AG04449 (cell line): ENCODE data around the gene FBXL13.

Source experiments
- CTCF ChIA-PET: fragments of 350-600 bp; formaldehyde crosslinking; extraction: SDS; loops from one replicate; lab custom pipeline; 2021; ENCODE audit warnings: antibody characterized with exemption; lab: Yijun Ruan, JAX
- POLR2A ChIA-PET: fragments of 400-600, 350-600 bp; formaldehyde crosslinking; extraction: SDS; loops from one replicate; lab custom pipeline; 2020; ENCODE audit warnings: antibody characterized with exemption, inconsistent platforms; lab: Yijun Ruan, JAX
- DNase-seq: peaks from one replicate; pipeline ENCODE4 v3.0.0-alpha.2; 2010; ENCODE audit warnings: low read depth, low spot score
- H3K4me3 ChIP-seq: 2 replicates; pipeline ENCODE4 v1.5.1; 2011; ENCODE audit warnings: low read depth, mild to moderate bottlenecking, control low read depth, low read length
- TF ChIP-seq, protein P1 (sequence below): IDR thresholded peaks from one replicate; pipeline ENCODE4 v1.5.1; 2011; ENCODE audit warnings: mild to moderate bottlenecking, moderate library complexity, low read length, control low read depth, inconsistent platforms; ENCODE audit not compliant: insufficient read depth; ENCODE audit errors: missing control alignments

Gene FBXL13

DNA sequence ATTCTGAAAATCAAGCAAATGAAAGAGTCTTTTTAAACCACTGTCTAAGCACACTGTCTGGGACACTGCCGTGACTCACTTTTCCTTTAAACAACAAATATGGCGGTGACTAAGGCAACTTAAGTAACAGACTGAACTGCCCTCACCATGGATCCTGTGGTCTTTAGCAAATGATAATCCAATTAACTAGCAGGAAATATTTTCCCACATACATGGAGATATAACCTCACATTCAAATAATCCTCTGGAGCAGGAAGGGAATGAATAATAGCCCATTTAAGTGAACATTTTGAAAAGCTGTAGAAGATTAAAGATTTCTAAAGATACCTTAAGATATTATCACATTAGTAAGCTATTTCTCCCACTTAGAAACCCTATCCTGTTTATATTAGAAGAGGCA lies 202.1 kb downstream of the FBXL13 start:
- TF ChIP-seq, protein P1, sequence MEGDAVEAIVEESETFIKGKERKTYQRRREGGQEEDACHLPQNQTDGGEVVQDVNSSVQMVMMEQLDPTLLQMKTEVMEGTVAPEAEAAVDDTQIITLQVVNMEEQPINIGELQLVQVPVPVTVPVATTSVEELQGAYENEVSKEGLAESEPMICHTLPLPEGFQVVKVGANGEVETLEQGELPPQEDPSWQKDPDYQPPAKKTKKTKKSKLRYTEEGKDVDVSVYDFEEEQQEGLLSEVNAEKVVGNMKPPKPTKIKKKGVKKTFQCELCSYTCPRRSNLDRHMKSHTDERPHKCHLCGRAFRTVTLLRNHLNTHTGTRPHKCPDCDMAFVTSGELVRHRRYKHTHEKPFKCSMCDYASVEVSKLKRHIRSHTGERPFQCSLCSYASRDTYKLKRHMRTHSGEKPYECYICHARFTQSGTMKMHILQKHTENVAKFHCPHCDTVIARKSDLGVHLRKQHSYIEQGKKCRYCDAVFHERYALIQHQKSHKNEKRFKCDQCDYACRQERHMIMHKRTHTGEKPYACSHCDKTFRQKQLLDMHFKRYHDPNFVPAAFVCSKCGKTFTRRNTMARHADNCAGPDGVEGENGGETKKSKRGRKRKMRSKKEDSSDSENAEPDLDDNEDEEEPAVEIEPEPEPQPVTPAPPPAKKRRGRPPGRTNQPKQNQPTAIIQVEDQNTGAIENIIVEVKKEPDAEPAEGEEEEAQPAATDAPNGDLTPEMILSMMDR, result no peak
- ChIA-PET CTCF (interaction anchor here (1.2 to 2.7 kb wide), 3 partner anchors 9 to 190 kb away, joined by 3 to 11 read pairs (median 3); no protein-coding TSS in a partner anchor), POLR2A (interaction anchor here (1.0 kb wide), 1 partner anchor 18 kb away, joined by 5 read pairs; no protein-coding TSS in a partner anchor)
- peak; percentile 93 for DNase-seq
- no peak overlapping the region for H3K4me3 ChIP-seq

DNA sequence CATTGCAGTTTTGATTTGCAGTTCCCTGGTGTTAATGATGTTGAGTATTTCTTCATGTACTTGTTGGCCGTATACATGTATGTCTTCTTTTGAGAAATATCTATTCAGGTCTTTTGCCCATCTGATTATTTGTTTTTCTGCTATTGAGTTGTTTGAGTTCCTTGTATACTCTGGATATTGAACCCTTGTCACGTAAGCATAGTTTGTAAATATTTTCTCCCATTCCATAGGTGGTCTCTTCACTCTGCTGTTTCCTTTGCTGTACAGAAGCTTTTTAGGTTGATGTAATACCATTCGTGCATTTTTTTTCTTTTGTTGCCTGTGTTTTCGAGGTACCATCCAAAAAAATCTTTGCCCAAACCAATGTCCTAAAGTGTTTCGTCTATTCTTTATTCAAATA lies 205.4 kb downstream of the FBXL13 start:
- POLR2A ChIA-PET, result no interaction called here
- DNase-seq, result no peak
- TF ChIP-seq, protein P1, result no peak
- H3K4me3 ChIP-seq, result no peak overlapping the region
- CTCF ChIA-PET, result no interaction called here

DNA sequence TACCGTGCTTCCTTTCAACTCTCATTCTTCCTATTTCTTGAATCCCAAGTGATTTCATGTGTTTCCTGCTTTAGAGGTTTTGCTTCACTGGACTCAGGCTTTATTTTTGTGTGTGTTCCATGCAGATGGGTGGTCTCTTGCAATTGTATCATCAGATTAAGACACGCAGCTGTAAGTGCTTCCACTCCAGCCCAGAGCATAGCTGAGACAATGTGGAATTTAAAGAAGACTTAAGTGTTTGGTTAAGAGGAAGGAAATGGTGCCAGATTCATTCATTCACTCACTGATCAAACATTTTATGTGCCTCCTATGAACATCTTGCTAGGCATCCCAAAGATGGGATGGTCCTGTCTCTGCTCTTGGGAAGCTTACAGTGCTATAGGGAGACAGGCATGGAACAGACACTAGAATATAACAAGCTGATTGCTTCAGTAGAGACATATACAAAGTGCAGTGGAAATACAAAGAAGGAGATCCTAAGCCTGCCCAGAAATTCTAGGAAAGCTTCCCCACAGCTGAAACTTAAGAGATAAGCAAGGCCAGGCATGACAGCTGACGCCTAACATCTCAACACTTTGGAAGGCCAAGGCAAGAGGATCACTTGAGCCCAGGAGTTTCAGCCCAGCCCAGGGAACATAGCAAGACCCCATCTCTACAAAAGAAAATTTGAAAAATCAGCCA lies 207.9 kb downstream of the FBXL13 start:
- no peak for DNase-seq
- CTCF ChIA-PET, result interaction anchor here (0.8 to 1.7 kb wide), 2 partner anchors 9 to 16 kb away, joined by 3 read pairs; no protein-coding TSS in a partner anchor
- POLR2A ChIA-PET, result no interaction called here
- TF ChIP-seq, protein P1, result no peak
- H3K4me3 ChIP-seq, result no peak overlapping the region

DNA sequence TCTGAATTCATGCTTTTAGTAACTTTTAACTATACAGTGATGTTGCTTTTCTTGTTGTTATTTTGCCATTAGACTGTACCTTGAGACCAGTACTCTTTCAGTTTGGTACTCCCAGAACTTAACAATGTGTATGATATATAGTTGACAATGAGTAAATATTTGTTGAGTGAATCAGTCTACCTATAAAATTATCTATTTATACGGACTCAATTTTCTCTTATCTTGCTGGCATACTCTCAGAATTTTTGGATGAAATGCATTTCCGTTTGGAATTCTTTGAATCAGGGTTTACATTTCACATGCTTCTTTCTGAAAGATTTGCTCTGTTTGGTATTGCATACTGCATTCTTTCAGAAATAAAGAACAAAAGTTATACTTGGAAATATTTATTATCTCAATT lies 209.6 kb downstream of the FBXL13 start:
- DNase-seq, result no peak
- POLR2A ChIA-PET, result no interaction called here
- CTCF ChIA-PET, result no interaction called here
- H3K4me3 ChIP-seq, result no peak overlapping the region
- TF ChIP-seq, protein P1, result no peak

DNA sequence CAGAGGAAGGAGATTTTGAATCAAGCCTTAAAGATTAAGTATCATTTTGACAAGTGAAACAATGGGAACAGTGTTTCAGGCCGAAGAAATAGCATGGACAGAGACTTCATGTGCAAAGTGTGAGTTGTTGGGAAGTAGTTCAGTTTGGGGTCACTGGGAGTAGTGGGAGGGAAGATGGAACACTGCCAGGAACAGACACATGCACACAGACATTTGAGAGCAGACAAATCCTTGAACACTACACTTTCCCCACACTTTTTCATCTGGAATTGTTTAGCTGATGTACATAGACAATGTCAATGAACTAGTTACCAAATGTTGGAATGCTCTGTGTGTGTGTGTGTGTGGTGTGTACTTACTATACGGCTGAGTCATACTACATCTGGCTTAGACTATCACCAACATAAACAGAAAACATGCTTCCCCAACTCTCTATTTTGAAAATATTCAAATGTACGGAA lies 214.2 kb downstream of the FBXL13 start:
- DNase-seq, result peak; percentile 84
- TF ChIP-seq, protein P1, result no peak
- POLR2A ChIA-PET, result no interaction called here
- no peak overlapping the region for H3K4me3 ChIP-seq
- CTCF ChIA-PET, result no interaction called here

DNA sequence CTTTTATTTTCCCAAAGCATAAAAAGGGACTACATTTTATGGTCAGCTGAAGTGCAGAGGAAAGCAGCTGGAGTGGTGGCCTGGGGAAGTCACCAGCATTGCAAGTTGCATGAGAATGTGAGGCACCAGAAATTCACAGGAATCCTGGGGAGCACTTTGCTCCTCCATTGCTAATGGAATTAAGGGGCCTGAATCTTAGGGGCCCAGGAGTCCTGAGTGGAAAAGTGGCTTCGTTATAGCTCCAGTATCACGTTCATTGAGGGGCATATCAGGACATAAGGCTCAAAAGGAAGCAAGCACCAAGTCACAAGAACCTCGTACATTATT lies 214.8 kb downstream of the FBXL13 start:
- ChIA-PET CTCF (no interaction called here), POLR2A (no interaction called here)
- TF ChIP-seq, protein P1, result no peak
- DNase-seq, result no peak
- H3K4me3 ChIP-seq, result no peak overlapping the region
